ENCODE data around the gene LSM14A. TPM values are rescaled to one million over a fixed set of nuclear protein-coding genes. Genes with fewer than 3 reads are reported as not detected.

LSM14A gene
- total and polyA plus RNA-seq, 9 of the 15 experiments (the other 6 are each of a cell fraction or from before 2014, with no cell fraction given) = 19.5 to 150 (median 95.1) TPM

DNA sequence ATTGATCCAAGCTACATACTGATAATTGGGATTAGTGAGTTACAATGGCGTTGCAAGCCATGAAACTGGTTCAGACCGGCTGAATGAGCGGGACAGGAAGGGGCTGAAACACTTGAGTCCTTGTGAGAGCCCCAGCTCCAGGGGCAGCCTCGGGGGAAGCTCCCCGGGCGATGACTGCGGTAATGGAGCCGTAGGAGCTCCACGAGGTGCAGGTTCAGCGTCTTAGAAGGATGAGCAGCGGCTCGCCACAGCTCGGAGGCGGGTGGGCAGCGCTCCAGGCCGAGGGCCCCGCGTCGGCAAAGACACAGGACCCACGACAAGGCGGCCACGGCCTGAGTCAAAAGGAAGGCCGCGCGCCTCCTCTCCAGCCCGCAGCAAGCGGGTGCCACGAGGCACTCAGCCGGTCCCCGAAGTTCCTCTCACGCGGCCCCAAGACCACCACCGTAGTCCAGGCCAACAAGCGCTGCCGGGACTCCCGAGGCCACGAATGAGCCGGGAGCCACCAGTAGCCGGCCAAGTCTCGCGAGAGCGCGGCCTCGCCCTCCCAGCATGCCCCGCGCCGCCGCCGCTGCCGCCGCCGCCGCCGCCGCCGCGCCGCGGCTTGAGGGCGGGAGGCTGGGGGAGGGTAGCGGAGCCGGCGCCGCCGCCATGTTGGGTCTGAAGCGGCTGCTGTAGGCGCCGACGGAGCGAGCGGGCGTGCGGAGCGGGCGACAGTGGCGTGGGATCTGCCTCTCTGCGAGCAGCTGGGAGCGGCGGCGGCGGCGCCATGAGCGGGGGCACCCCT lies at the start of gene LSM14A (continued):
- TF ChIP-seq, protein P1, sequence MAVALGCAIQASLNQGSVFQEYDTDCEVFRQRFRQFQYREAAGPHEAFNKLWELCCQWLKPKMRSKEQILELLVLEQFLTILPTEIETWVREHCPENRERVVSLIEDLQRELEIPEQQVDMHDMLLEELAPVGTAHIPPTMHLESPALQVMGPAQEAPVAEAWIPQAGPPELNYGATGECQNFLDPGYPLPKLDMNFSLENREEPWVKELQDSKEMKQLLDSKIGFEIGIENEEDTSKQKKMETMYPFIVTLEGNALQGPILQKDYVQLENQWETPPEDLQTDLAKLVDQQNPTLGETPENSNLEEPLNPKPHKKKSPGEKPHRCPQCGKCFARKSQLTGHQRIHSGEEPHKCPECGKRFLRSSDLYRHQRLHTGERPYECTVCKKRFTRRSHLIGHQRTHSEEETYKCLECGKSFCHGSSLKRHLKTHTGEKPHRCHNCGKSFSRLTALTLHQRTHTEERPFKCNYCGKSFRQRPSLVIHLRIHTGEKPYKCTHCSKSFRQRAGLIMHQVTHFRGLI (CRISPR knock-in tag; IDR thresholded peaks at IDR 0.05) = no peak
- 0 out of 2 replicates have a peak, but pooled peaks have one; percentile 75 for TF ChIP-seq SRSF1 (IDR thresholded peaks at IDR 0.05; ENCODE audit: low read depth, low read length)
- peak; percentile 72; the same call in 1 of the 2 replicates for TF ChIP-seq ZNF212 (CRISPR knock-in tag; IDR thresholded peaks at IDR 0.05)
- TF ChIP-seq NCOA6 (IDR thresholded peaks at IDR 0.05) = no peak
- peak; percentile 10; the same call in 1 of the 2 replicates for TF ChIP-seq ZNF24 (IDR thresholded peaks at IDR 0.05)
- TF ChIP-seq ZNF586 (CRISPR knock-in tag; conservative IDR thresholded peaks at IDR 0.05) = no peak
- TF ChIP-seq TOE1 (IDR thresholded peaks at IDR 0.05; ENCODE audit: borderline replicate concordance) = no peak; the same call in 1 of the 2 replicates
- no peak for TF ChIP-seq TOE1 (CRISPR knock-in tag; IDR thresholded peaks at IDR 0.05; ENCODE audit: borderline replicate concordance, low read depth)
- no peak for TF ChIP-seq HDAC3 (IDR thresholded peaks at IDR 0.05; ENCODE audit: borderline replicate concordance, partially characterized antibody)
- peak; percentile 98 for TF ChIP-seq POLR2G (IDR thresholded peaks at IDR 0.05; ENCODE audit: low read depth, low read length)
- TF ChIP-seq, protein P2, sequence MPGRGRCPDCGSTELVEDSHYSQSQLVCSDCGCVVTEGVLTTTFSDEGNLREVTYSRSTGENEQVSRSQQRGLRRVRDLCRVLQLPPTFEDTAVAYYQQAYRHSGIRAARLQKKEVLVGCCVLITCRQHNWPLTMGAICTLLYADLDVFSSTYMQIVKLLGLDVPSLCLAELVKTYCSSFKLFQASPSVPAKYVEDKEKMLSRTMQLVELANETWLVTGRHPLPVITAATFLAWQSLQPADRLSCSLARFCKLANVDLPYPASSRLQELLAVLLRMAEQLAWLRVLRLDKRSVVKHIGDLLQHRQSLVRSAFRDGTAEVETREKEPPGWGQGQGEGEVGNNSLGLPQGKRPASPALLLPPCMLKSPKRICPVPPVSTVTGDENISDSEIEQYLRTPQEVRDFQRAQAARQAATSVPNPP (IDR thresholded peaks at IDR 0.05; ENCODE audit: borderline replicate concordance, insufficient read depth, insufficient read length) = no peak
- TF ChIP-seq ZNF232 (CRISPR knock-in tag; IDR thresholded peaks at IDR 0.05) = no peak
- TF ChIP-seq, protein P3, sequence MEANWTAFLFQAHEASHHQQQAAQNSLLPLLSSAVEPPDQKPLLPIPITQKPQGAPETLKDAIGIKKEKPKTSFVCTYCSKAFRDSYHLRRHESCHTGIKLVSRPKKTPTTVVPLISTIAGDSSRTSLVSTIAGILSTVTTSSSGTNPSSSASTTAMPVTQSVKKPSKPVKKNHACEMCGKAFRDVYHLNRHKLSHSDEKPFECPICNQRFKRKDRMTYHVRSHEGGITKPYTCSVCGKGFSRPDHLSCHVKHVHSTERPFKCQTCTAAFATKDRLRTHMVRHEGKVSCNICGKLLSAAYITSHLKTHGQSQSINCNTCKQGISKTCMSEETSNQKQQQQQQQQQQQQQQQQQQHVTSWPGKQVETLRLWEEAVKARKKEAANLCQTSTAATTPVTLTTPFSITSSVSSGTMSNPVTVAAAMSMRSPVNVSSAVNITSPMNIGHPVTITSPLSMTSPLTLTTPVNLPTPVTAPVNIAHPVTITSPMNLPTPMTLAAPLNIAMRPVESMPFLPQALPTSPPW (CRISPR knock-in tag; IDR thresholded peaks at IDR 0.05) = no peak; the same call in 1 of the 2 replicates
- TF ChIP-seq, protein P4, sequence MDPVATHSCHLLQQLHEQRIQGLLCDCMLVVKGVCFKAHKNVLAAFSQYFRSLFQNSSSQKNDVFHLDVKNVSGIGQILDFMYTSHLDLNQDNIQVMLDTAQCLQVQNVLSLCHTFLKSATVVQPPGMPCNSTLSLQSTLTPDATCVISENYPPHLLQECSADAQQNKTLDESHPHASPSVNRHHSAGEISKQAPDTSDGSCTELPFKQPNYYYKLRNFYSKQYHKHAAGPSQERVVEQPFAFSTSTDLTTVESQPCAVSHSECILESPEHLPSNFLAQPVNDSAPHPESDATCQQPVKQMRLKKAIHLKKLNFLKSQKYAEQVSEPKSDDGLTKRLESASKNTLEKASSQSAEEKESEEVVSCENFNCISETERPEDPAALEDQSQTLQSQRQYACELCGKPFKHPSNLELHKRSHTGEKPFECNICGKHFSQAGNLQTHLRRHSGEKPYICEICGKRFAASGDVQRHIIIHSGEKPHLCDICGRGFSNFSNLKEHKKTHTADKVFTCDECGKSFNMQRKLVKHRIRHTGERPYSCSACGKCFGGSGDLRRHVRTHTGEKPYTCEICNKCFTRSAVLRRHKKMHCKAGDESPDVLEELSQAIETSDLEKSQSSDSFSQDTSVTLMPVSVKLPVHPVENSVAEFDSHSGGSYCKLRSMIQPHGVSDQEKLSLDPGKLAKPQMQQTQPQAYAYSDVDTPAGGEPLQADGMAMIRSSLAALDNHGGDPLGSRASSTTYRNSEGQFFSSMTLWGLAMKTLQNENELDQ (CRISPR knock-in tag; IDR thresholded peaks at IDR 0.05; ENCODE audit: borderline replicate concordance) = no peak
- TF ChIP-seq CBX8 (IDR thresholded peaks at IDR 0.05; ENCODE audit: borderline replicate concordance, extremely low read depth, low read depth, low read length, poor library complexity, severe bottlenecking) = no peak
- TF ChIP-seq, protein P5, sequence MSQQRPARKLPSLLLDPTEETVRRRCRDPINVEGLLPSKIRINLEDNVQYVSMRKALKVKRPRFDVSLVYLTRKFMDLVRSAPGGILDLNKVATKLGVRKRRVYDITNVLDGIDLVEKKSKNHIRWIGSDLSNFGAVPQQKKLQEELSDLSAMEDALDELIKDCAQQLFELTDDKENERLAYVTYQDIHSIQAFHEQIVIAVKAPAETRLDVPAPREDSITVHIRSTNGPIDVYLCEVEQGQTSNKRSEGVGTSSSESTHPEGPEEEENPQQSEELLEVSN (IDR thresholded peaks at IDR 0.05; ENCODE audit: borderline replicate concordance in 1 of 2, extremely low read depth in 1 of 2, insufficient read depth in 1 of 2, insufficient read length in 1 of 2, low read depth in 1 of 2, low read length in 1 of 2, poor library complexity in 1 of 2, severe bottlenecking in 1 of 2) = peak; percentile 64 to 74
- peak; percentile 85 for TF ChIP-seq POLR2B (IDR thresholded peaks at IDR 0.05; ENCODE audit: low read depth, partially characterized antibody)

All from K562 (cell line).